Superior temporal gyrus (tissue), 1 donor: Measurements from ENCODE around the gene CDX1.

Experiments used
- DNase-seq: peaks from one replicate; pipeline ENCODE4 v3.0.0-alpha.2; 2016; ENCODE audit errors: extremely low spot score

Gene CDX1

DNA sequence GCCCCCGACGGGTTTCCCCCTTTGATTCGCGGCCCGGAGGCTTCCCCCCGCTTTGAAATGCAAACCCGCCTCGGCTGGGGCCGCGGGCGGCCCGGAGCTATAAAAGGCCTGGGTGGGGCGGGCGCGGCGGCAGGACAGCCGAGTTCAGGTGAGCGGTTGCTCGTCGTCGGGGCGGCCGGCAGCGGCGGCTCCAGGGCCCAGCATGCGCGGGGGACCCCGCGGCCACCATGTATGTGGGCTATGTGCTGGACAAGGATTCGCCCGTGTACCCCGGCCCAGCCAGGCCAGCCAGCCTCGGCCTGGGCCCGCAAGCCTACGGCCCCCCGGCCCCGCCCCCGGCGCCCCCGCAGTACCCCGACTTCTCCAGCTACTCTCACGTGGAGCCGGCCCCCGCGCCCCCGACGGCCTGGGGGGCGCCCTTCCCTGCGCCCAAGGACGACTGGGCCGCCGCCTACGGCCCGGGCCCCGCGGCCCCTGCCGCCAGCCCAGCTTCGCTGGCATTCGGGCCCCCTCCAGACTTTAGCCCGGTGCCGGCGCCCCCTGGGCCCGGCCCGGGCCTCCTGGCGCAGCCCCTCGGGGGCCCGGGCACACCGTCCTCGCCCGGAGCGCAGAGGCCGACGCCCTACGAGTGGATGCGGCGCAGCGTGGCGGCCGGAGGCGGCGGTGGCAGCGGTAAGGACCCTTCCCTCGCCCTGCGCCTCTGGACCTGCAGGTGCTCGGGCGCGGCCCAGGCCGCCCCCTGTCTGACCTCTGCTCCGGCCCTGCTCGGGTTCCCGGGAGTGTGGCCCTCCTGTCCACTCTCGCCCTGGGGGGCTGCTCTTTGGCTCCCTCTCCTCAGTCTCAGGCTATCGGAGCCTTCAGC lies at the start of gene CDX1:
TSS of gene CDX1 (plus strand) at position 129 of the 862 bp plus-strand sequence. CDS start at position 228, 99 bp downstream.
- no peak for DNase-seq

DNA sequence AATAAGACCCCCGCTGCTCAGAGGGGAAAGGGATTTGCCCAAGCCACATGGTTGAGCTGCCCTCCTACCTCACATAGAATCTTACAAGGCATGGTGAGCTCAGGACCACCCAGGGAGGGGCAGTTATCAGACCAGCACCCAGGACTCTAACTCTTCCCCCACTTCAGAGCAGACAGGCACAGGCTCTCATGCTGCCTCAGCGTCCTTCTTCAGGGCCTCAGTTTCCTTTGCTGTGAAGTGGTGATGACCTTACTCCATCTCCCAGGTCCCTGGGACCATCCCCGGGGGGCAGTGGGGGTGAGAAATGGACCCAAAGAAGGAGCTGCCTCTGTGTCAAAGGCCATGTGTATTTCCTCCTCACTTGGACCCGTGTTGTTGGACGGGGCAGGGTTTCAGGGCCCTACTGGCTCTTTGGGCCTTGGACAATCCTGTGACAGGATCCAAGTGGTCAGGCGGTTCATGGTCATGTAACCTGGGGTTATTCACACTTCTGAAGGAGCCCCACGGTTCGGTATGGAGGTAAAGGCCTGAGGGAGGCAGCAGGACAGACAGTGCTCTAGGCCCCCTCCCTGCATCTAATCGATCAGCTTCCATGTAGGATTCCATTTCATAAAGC lies 48.5 kb upstream of the CDX1 start:
- DNase-seq = no peak

DNA sequence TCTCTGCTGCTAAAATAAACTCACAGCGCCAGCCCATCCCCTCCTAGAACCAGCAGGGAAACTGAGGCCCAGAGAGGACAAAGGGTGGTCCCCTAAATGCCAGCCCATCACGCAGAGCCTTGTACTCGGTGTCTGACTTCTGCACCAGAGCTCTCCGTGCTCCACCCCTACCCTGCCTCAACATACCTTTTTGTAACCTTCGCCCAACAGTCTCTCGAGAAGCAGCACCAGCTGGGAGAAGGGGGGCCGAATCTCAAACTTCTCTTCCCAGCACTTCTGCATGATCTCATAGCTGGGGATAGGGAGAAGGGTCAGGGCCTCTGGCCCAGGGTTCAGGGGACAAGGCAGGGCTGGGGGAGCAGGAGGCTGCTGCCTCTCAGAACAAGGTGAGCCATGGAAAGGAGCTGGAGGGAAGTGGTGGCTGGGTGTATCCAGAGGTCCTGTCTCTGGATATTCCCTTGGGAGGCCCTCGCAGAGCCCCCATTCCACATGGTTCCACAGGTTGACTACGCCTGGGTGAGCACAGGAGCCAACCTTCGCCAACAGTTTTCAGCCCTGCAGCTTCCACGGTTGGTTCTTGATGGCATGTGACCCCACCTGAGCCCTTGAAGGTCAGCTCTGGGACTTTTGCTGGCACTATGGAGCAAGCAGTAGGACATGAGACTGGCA lies 47.9 kb upstream of the CDX1 start:
- no peak for DNase-seq

DNA sequence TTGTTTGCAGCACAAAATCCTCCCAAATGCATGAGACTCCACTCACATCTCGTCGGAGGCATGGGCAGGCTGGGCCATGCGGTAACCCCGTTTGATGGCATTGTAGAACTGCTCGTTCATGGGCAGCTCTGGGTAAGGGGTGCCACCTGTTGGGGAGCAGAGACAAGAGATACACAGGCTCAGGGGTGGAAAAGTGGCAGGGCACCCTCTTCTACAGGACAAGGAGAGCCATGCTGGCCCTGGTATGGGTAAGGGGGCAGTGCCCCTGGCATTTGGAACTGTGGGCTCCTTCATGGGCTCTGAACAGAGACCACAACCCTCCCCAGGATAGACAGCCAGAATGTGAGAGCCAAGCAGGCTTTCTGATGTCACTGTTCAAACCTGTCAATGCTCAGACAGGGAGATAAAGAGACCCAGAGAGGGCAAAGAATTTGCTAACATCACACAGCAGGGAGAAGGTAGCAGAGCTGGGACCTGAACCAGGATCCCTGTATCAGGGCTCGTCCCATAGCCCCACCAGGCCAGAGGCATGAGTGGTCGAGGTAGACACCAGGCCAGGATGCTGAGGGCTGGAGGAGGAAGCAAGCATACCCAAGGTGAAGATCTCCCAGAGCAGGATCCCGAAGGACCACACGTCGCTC lies 47.0 kb upstream of the CDX1 start:
- no peak for DNase-seq

DNA sequence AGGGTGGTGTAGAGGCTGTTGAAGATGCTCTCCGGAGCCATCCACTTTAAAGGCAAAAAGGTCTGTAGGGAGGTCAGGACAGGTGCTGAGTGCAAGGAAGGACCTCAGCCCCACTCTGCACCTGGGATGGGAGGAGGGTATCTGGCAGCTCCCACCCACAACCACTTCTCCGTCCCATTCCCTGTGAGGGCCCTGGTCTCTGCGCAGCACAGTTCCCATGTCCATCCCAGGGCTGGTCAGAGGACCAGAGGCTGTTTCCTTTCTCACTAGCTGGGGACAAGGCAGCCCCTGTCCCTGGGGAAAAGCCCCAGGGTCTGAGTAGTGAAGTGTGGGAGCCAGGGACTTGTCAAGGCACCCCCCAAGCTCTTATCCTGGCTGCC lies 46.5 kb upstream of the CDX1 start:
- DNase-seq = no peak

DNA sequence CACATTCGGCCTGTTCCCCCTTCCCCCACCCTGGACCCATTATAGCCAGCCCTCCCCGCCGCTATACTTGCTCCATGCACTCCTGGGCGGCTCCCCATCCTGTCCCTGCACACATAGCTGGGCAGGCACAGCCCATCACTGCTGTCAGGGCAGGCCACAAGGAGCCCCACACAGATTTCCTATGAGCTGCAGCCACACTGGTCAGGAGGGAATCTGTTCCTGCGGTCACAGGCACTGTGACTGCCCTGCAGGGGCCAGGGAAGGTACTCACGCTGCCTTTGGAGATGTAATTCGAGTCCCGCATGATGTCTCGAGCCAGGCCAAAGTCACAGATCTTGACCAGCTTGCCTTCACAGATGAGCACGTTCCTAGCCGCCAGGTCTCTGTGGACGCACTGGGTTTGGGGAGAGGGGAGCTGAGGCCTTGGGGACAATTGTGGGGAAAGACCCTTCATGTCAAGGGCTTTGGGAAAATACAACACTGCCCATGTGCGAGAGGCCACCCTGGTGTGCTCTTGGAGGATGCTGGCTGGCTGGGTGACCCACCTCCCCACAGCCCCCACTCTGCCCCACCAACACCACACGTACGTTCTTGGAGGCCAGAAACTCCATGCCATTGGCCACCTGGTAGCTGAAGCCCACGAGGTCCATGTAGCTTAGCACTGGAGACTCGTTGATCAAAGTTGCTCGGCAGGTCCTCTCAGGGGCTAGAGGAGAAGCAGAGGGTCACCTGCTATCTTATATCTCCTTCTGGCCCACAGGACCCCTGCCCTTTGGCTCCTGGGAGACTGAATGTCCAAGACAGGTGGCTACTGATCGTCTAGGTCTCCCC lies 45.7 kb upstream of the CDX1 start:
- DNase-seq = no peak

DNA sequence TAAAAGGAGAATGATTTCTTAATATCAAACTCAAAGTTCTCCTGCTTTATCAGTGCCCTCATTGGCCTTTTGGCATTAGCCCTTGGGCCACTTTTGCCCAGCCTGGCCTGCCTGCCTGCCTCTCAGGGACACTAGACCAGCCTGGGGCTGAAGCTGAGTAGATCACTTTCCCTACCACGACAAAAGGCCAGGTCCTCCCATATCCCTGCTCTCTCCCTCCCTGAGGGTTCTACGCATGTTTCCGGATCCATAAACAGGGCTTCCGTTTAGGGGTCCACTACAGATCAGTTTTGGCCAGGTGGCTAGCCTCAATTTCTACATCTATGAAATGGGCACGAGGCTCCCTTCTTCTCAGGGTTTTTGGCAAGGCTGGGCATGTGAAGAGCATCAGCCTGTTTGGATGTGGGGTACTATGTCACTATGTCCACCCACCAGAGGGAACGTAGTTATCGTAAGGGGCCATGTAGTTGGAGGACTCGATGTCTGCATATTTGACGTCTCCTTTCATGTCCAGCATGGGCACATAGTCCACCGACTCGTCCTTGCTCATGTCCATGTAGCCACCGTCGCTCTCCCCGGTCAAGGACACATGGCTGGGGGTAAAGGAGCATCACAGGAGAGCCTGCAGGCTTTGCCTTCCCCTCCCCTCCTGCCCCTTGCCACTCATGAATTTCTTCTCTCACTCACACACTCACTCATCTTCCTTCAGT lies 45.0 kb upstream of the CDX1 start:
- DNase-seq = no peak

DNA sequence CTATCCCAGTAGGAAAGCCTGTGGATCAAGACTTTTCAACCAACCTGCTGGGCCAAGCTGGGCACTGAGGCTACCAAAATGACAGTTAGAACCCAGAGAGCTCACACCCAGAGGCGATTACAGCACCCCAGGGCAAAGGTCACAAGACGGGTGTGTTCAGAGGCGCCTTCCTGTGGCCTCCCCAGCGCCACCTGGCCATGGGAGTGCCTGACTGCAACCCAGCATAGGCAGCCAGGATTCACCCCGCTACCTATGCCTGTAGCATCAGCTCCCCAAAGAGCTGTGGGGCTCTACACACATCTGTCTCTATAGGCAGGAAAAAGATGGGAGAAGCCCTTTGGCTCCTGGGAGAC lies 44.4 kb upstream of the CDX1 start:
- DNase-seq = no peak

DNA sequence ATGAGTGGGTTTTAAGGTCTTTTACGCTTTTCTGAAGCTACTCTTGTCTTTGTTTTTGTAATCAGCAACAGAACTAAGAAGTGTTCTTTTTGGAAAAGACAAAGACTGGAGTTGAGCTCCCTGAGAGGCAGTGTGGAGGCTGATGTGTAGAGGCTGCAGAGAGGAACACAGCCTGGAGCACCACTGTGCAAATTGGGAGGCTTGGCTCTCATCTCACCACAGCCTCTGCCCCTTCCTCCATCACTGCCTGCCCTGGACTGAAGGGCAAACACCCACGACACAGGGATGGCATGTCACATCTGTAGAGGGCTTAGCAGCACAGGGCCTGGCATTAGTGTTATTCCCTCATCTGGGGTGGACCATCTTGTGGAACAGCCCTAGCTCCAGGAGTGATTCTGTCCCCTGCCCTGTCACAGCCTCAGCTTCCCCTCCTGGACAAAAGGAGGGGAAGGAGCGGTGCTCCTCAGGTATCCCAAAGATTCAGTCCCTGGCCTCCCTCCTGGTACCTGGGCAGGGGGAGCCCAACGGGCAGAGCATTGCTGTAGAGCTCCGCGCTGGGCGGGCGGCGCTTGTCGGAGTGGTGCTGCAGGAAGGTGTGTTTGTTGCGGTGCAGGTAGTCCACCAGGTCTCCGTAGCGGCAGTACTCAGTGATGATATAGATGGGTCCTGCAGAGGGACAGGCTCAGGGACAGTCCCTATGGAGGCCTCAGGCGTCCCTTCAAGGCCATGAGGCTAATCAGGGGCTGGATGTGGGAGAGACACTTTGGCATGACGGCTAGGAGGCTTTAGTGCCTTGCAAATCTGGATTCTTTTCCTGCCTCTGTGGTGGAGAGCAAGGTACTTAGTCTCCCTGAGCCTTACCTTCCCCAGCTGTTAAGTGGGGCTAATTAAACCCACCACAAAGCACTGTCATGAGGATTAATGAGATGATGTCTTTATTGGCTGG lies 43.8 kb upstream of the CDX1 start:
- DNase-seq = no peak

DNA sequence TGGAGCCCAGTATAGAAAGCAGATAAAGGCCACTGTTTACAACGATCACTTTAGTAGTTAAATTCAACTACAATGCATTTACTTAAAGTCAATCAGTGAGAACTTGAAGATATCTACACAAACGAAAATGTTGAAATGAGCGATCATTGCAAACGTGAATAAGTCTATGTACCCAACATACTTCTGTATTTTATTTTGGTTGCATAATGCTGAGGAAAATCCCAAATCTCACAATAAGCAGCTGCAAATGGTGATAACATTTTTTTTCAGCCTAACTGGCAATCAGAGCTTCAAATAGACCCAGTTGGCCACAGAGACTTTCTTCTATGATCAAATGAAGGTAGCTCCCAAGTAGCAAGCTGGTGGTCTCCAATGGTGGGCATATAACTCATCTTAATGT lies 43.0 kb upstream of the CDX1 start:
- no peak for DNase-seq

DNA sequence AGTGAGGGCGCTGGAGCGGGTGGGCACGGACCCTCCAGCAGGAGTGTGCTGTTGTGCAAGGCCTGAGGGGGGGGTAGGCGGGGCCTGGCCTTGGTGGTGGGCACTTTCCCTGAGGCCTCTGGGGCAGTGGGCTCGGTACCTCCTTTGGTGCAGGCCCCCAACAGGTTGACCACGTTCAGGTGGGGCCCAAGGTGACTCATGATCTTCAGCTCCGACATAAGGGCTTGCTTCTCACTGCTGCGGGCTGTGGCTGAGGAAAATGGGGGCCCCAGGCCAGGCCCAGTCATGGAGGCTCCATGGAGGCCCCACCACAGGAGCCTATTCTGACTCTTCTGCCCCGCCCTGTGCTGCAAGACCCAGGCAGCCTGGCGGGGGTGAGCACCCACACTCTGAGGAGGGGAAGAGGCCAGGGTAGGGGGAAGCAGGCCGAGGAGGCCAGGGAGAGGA lies 42.4 kb upstream of the CDX1 start:
- DNase-seq = no peak

DNA sequence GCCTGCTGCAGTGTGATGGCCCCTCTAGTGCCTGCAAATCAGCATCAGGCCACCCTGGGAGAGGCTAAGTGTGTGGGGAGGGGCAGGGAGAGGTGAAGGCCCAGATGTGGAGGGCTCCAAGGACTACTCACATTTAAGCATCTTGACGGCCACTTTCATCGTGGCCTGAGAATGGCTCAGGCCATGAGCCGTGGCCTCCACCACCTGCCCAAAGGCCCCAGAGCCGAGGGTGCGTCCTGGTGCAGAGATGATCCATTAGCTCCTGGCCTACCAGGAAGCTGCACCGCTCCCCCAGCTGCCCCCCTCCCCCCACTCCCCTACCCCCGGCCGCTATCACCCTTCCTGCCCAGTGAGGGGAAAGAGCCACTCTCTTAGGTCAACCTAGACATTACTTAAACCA lies 42.0 kb upstream of the CDX1 start:
- no peak for DNase-seq

DNA sequence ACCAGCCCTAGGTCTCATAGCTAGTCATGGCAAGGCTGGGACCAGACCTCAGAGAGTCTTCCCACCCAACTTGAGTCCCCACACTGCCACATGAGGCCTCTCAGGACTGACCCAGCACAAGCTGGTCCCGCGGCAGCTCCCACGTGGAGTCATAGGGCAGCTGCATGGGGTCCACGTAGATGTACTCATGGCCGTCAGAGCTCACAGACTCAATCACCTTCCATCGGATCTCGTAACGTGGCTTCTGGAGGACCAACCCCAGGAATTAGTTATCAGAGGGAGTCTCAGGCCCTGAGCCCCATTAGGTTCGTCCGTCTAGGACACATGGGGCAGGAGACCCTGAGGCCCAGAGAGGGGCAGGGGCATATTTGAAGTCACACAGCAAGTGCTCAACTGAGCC lies 41.2 kb upstream of the CDX1 start:
- DNase-seq = no peak

DNA sequence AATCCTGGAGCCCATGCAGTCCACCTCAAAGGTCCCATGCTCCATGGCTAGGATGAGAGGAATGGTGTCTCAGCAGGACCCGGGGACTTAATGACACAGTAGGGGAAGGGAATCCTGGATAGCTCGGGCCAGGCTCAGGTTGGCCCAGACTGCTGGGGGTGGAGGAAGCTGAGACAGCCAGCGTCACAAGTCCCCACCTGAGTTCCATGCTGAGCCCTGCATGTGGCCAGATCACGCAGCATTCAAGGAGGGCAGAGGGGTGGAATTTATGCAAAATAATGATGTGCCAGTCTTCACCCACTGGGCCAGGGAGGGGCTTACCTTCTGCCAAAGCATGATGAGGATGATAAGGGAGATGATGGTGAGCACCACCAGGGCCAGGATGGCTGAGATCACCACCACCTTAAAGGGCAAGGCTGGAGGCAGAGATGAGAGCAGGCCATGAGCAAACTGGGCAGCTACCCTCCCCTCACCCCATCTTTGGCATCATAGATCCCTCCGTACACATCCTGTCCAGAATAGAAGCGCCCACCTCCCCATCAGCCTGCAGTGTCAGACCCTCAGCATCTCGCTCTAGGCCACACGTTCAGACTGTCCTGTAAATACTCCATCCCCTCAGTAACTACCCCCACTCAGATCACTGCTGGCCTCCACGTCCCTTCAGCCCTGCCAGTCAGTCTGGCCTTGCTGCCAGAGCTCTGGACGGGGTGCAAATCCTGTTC lies 40.2 kb upstream of the CDX1 start:
- no peak for DNase-seq

DNA sequence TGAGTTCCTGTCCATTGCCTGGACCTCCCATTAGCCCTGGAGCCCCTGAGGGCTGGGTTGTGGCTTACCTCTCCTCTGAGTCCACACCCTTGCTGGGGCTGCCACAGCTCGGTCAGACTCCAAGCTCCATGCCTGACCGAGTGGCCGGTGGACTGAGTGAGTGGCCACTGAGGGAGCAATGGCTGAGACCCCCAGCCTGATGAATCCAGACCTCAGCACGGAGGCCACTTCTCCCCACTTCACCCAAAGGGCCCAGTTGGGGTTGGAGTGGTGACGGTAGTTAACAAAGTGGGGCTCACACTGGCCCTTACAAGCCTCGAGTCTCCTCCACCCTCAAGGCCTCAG lies 39.7 kb upstream of the CDX1 start:
- DNase-seq = no peak

DNA sequence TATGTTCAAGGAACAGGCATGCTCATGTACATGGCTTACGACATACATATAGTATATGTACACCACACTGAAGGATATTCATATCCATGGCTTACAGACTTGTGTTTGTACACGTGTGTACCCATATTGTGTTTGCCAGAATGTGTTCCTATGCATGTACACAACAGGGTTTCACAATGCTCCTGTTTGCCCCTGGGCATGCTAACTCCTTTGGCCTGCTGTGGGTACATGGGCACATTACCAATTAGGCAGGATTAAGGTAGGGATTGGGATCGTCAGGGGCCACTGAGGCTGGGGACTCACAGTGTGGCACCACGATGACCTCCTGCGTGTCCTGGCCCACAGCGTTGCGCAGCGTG lies 37.1 kb upstream of the CDX1 start:
- DNase-seq = no peak

DNA sequence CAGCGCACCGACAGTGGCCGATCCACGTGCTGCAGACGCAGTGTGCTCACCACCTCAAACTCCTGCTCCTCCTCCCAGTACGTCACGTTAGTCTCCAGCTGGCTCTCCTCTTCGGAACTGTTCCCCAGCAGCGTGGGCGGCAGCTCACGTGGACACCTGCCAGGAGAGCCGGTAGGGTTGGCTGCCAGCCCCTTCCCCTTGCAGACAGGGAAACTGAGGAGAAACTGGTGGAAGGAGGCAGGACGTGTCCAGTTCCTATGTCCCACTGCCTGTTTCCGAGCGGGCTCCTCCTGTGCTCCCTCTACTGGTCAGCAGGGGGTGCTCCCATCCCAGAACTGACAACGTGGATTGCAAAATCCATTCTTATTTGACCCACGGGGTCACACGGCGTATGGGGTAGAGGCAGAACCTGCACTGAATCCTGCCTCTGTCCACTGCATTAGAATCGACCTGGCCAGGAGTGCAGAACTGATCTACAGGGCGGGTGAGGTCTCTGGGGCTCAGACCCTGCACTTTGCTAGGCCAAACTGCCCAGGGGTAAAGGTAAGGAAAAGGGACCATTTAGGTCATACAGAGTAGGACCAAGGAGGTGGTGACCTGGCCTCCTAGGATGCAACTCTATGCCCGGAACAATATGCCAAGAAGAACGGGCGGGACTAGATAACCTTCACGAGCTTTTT lies 36.6 kb upstream of the CDX1 start:
- DNase-seq = peak; percentile 78

DNA sequence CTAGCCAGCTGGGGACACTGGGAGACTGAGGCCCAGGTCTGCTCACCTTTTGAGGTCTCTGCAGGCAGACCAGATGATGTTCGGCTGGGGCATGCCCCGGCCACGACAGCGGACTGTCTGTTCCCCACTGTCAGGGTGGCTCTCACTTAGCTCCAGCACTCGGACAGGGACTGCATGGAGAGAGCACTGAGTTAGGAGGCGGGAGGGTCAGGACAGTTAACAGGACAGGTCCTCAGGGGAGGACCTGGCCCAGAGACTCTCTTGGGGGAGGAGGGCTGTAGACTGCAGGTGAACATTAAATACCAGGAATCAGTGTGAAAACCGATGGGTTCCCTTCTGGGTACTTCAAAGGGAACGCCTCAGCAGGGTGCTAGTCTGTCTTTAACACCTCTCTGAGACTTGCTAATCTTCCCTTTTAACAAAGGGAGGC lies 36.1 kb upstream of the CDX1 start:
- DNase-seq = no peak

DNA sequence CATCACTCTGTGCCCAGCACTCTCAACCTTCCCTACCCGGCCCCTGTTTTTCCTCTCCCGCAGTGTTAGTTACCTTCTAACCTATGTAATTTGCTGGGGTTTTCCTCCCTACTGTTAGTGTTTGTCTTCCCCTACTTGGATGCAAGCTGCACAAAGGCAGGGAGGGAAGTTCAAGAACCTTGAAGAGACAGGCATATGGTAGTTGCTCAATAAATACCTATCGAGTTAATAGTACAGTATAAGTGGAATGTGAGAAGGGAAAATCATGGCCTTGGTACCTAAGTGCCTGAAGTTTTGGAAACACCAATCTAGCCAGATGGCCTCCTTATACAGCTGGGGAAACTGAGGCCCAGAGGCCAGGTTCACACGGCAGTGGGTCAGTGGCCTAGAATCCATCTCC lies 35.1 kb upstream of the CDX1 start:
- DNase-seq = no peak
